Ovary (tissue), 3 donors: ENCODE results near the gene WDR81.

Experiments used
- EP300 ChIP-seq: sonication (generic); formaldehyde crosslinking; IDR thresholded peaks from one replicate; pipeline ENCODE4 v1.6.1; 2017; ENCODE audit warnings: antibody characterized with exemption
- POLR2A ChIP-seq: fragments of 450-650 bp; IDR thresholded peaks from one replicate; pipeline ENCODE4 v1.6.1; 2017; ENCODE audit warnings: antibody characterized with exemption, mild to moderate bottlenecking, moderate library complexity
- TF ChIP-seq, protein P1 (sequence below), 3 donors: fragments of 450-650 bp in 2 of 3; fragments of 200-600 bp in 1 of 3; IDR thresholded peaks; one replicate each; pipeline versions ENCODE4 v1.5.1 to v1.8.0; 2016 to 2022; ENCODE audit warnings: antibody characterized with exemption in 3 of 3, mild to moderate bottlenecking in 1 of 3
- donor health status: DM: no; HTN: no; CAD: no.

GRCh38 chr17:1686086-1686485 lies 38.4 kb upstream of the WDR81 start:
- TF ChIP-seq, protein P1, sequence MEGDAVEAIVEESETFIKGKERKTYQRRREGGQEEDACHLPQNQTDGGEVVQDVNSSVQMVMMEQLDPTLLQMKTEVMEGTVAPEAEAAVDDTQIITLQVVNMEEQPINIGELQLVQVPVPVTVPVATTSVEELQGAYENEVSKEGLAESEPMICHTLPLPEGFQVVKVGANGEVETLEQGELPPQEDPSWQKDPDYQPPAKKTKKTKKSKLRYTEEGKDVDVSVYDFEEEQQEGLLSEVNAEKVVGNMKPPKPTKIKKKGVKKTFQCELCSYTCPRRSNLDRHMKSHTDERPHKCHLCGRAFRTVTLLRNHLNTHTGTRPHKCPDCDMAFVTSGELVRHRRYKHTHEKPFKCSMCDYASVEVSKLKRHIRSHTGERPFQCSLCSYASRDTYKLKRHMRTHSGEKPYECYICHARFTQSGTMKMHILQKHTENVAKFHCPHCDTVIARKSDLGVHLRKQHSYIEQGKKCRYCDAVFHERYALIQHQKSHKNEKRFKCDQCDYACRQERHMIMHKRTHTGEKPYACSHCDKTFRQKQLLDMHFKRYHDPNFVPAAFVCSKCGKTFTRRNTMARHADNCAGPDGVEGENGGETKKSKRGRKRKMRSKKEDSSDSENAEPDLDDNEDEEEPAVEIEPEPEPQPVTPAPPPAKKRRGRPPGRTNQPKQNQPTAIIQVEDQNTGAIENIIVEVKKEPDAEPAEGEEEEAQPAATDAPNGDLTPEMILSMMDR (IDR thresholded peaks at IDR 0.05): no peak
- TF ChIP-seq EP300: no peak
- no peak for TF ChIP-seq POLR2A
